OCI-LY3 (cell line): Measurements from ENCODE around the gene ALOX12B.

Experiments
- H2AFZ ChIP-seq: fragments of 200-600, 300-600 bp; shearing (Covaris generic); 2 replicates; pipeline ENCODE4 v1.6.0; 2014; ENCODE audit warnings: antibody characterized with exemption, low read depth, low read length
- H3K27ac ChIP-seq: fragments of 200-600, 300-600 bp; sonication (generic); 2 replicates; pipeline ENCODE4 v1.5.1; 2014; ENCODE audit warnings: mild to moderate bottlenecking, low read length, moderate library complexity, mixed read lengths
- H3K27me3 ChIP-seq: fragments of 200-600, 300-600 bp; sonication (generic); 2 replicates; pipeline ENCODE4 v1.6.1; 2014; ENCODE audit warnings: low read depth, low read length, mixed read lengths
- H3K36me3 ChIP-seq: fragments of 200-600, 300-600 bp; sonication (generic); replicated peaks from 2 replicates; pipeline ENCODE3; 2014; ENCODE audit warnings: low read depth, low read length, mixed read lengths
- H3K4me1 ChIP-seq: fragments of 300-600, 200-600 bp; sonication (generic); 2 replicates; pipeline ENCODE4 v1.6.1; 2014; ENCODE audit warnings: low read length, mixed read lengths
- H3K4me2 ChIP-seq: fragments of 200-600, 300-600 bp; sonication (generic); 2 replicates; pipeline ENCODE4 v1.6.1; 2014; ENCODE audit warnings: low read length, mixed read lengths
- H3K4me3 ChIP-seq: fragments of 300-600, 200-600 bp; sonication (generic); 2 replicates; pipeline ENCODE4 v1.5.1; 2014; ENCODE audit warnings: antibody characterized with exemption, mild to moderate bottlenecking, low read length, moderate library complexity
- H3K79me2 ChIP-seq: fragments of 300-600, 200-600 bp; shearing (Covaris generic); 2 replicates; pipeline ENCODE4 v1.6.1; 2014; ENCODE audit warnings: mild to moderate bottlenecking, low read length, mixed read lengths
- H3K9ac ChIP-seq: fragments of 300-600, 200-600 bp; shearing (Covaris generic); 2 replicates; pipeline ENCODE4 v1.6.0; 2014; ENCODE audit warnings: mild to moderate bottlenecking, low read length, moderate library complexity
- H3K9me3 ChIP-seq: fragments of 200-600, 300-600 bp; shearing (Covaris generic); 2 replicates; pipeline ENCODE4 v1.6.1; 2014; ENCODE audit warnings: low read length, mixed read lengths; ENCODE audit not compliant: insufficient read depth
- H4K20me1 ChIP-seq: fragments of 200-600, 300-600 bp; sonication (generic); 2 replicates; pipeline ENCODE4 v1.6.1; 2016; ENCODE audit warnings: low read length, mixed read lengths; ENCODE audit not compliant: insufficient read depth
- EZH2phosphoT487 ChIP-seq: fragments of 200-600 bp; shearing (Covaris generic); IDR thresholded peaks from 2 replicates; pipeline ENCODE4 v1.6.1; 2018; ENCODE audit warnings: antibody characterized with exemption, mixed run types, low read depth
- TF ChIP-seq, protein P1 (sequence below): fragments of 200-600, 300-600 bp; sonication (generic); IDR thresholded peaks from 2 replicates; pipeline ENCODE4 v1.5.1; 2014; ENCODE audit warnings: antibody characterized with exemption, low read length, low read depth

Gene ALOX12B

DNA sequence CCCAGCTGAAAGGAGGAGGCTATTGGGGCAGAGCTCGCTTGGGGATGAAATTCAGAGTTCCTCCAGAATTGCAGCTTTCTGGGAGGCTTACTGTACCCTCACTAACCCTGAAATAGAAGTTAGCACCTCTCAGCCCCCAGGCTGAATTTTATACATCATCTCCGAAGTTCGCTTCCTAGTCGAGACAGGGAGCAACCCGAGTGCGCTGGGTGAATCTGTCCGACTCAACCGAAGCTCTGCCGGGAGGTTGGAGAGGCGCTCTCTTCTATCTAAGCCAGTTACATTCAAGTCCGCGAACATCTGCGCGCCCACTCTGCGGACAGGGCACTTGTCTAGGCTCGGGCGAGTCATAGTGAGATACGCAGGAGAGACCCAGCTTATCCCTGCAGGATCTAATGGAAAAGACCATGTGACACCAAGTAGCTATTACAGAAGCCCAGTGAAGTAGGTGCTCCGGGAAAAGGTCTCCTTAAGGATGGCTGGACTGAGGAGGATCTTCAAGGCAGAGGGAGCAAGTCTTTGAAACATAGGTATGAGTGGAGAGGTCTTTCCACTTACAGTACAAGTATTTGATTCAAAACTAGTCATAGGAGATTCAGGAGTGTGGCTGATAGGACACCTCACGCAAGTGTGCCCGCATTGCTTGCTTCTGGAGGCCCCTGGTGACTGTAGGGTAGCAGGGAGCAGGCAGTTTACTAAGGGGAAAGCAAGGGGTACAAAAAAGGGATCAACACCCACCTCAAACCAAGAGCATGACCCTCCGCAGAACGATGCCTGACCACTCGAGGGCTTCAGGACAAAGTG lies 37.0 kb upstream of the ALOX12B start:
- peak overlapping the region; percentile 80 for H3K9ac ChIP-seq
- peak overlapping the region; percentile 100 for H3K4me3 ChIP-seq
- TF ChIP-seq, protein P1, sequence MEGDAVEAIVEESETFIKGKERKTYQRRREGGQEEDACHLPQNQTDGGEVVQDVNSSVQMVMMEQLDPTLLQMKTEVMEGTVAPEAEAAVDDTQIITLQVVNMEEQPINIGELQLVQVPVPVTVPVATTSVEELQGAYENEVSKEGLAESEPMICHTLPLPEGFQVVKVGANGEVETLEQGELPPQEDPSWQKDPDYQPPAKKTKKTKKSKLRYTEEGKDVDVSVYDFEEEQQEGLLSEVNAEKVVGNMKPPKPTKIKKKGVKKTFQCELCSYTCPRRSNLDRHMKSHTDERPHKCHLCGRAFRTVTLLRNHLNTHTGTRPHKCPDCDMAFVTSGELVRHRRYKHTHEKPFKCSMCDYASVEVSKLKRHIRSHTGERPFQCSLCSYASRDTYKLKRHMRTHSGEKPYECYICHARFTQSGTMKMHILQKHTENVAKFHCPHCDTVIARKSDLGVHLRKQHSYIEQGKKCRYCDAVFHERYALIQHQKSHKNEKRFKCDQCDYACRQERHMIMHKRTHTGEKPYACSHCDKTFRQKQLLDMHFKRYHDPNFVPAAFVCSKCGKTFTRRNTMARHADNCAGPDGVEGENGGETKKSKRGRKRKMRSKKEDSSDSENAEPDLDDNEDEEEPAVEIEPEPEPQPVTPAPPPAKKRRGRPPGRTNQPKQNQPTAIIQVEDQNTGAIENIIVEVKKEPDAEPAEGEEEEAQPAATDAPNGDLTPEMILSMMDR = no peak
- no peak for TF ChIP-seq EZH2phosphoT487
- H2AFZ ChIP-seq = peak overlapping the region; percentile 33; the same call in 1 of the 2 replicates
- H4K20me1 ChIP-seq = no peaks in the 10 kb centered on the region
- H3K36me3 ChIP-seq = no peaks in the 10 kb centered on the region
- H3K4me2 ChIP-seq = peak overlapping the region; percentile 99
- H3K27me3 ChIP-seq = no peaks in the 10 kb centered on the region
- H3K9me3 ChIP-seq = no peaks in the 10 kb centered on the region
- H3K27ac ChIP-seq = no peak overlapping the region
- peaks cover 12% of the 10 kb centered on the region; the same call in 1 of the 2 replicates for H3K4me1 ChIP-seq
- H3K79me2 ChIP-seq = no peaks in the 10 kb centered on the region

DNA sequence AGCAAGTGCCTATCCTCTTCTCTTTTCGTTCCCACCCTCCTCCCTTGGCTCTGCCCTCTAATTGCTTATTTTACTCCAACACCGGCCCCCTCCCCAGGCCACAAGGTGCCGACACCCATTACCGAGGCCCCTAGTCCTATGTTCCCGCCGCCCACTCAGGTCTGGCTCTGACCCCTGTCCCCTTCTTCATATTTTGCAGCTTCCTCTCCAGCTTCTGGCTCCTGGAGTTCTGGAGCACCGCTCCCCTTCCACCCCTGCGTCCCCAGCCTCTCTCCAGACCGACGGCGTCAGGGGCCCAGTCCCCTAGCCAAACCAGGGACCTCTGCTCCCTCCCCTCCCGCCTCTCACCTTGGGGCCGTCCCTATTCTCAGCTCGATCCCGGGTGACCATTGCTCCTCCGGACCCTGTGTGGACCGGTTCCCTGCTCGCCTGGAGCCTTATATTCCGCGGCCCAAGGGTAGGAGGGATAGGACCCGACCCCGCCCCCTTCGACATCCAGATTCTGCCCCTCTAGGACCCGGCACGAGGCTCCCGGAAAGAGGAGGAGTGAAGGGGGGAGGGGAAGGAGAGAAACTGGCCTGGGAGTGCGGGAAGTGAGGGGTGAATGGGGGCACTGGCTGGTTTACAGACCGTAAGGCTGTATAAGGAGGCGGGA lies 36.3 kb upstream of the ALOX12B start, which contains the start of gene HES7:
Gene HES7, minus strand, starts transcription at position 412 of the 655 bp plus-strand sequence. Its CDS starts 22 bp downstream, at position 390.
- Histone ChIP-seq H3K27me3 (no peaks in the 10 kb centered on the region), H3K9ac (peak within 1 kb of the TSS; percentile 80)

GRCh38 chr17:8122924-8123694 lies 35.6 kb upstream of the ALOX12B start:
- TF ChIP-seq, protein P1 = no peak
- TF ChIP-seq EZH2phosphoT487 = no peak

More for the DNA sequence above, 36.3 kb upstream of the ALOX12B start, which contains the start of gene HES7:
- Histone ChIP-seq H3K27ac (no peak within 1 kb of the TSS), H2AFZ (peak within 1 kb of the TSS; percentile 80; the same call in 1 of the 2 replicates), H4K20me1 (no peaks in the 10 kb centered on the region), H3K4me2 (peak within 1 kb of the TSS; percentile 99), H3K9me3 (no peaks in the 10 kb centered on the region), H3K79me2 (no peaks in the 10 kb centered on the region), H3K4me3 (peak within 1 kb of the TSS; percentile 100), H3K4me1 (peaks cover 12% of the 10 kb centered on the region; the same call in 1 of the 2 replicates), H3K36me3 (no peaks in the 10 kb centered on the region)
- TF ChIP-seq, protein P1 = no peak
- no peak for TF ChIP-seq EZH2phosphoT487

More at GRCh38 chr17:8122924-8123694, 35.6 kb upstream of the ALOX12B start:
- Histone ChIP-seq H3K27me3 (no peaks in the 10 kb centered on the region), H3K4me3 (peak overlapping the region; percentile 100), H3K9ac (peak overlapping the region; percentile 80), H3K4me1 (peaks cover 13% of the 10 kb centered on the region; the same call in 1 of the 2 replicates), H3K36me3 (no peaks in the 10 kb centered on the region), H3K79me2 (no peaks in the 10 kb centered on the region), H3K4me2 (peak overlapping the region; percentile 99), H4K20me1 (no peaks in the 10 kb centered on the region), H3K27ac (no peak overlapping the region), H3K9me3 (no peaks in the 10 kb centered on the region), H2AFZ (0 out of 2 replicates have a peak overlapping the region, but pooled peaks have one; percentile 80)
